SK-N-SH (cell line): ENCODE data around the gene RABGAP1L. TPM values are rescaled to one million over a fixed set of nuclear protein-coding genes. Genes with fewer than 3 reads are reported as not detected.

ENCODE experiments used
- CTCF ChIA-PET: fragments of 300-600, 350-600 bp; formaldehyde crosslinking; extraction: SDS; loops from one replicate; lab custom pipeline; 2021; lab: Yijun Ruan, JAX
- POLR2A ChIA-PET: fragments of 350-600 bp; sonication (Branson Sonifier 250); formaldehyde crosslinking; extraction: SDS; loops from one replicate; lab custom pipeline; 2020; ENCODE audit warnings: antibody characterized with exemption, inconsistent platforms; lab: Yijun Ruan, JAX
- DNase-seq: peaks from one replicate; pipeline ENCODE4 v3.0.0; 2012
- H2AFZ ChIP-seq: fragments of 200-600 bp; sonication (generic); 2 replicates; pipeline ENCODE4 v1.8.1; 2016; ENCODE audit warnings: antibody characterized with exemption, mild to moderate bottlenecking, low read depth
- H3F3A ChIP-seq: fragments of 200-600 bp; sonication (generic); replicated peaks from 2 replicates; pipeline ENCODE3; 2016; ENCODE audit warnings: antibody characterized with exemption, mild to moderate bottlenecking; ENCODE audit not compliant: insufficient read depth
- H3K27ac ChIP-seq, 2 experiments: fragments of 200-500 bp in 1 of 2; fragments of 200-600 bp in 1 of 2; sonication (Bioruptor generic) in 1 of 2; sonication (generic), shearing (Covaris generic) in 1 of 2; 2 replicates each; pipeline versions ENCODE4 v1.5.1 to v1.6.1; 2014 to 2016; ENCODE audit warnings: low read depth in 2 of 2, inconsistent platforms in 1 of 2, low read length in 1 of 2, mild to moderate bottlenecking in 1 of 2, mixed read lengths in 1 of 2
- H3K27me3 ChIP-seq: fragments of 200-600 bp; sonication (generic), shearing (Covaris generic); 2 replicates; pipeline ENCODE4 v1.6.1; 2016; ENCODE audit warnings: mixed run types; ENCODE audit not compliant: insufficient read depth
- H3K36me3 ChIP-seq, 2 experiments: fragments of 200-500 bp in 1 of 2; fragments of 200-600 bp in 1 of 2; sonication (Bioruptor generic) in 1 of 2; sonication (generic) in 1 of 2; replicated peaks in 1 of 2; 2 replicates each; pipeline versions ENCODE3 to v1.5.1; 2014 to 2016; ENCODE audit warnings: low read length in 1 of 2, mild to moderate bottlenecking in 1 of 2; ENCODE audit not compliant: insufficient read depth in 2 of 2, control insufficient read depth in 1 of 2
- H3K4me1 ChIP-seq, 2 experiments: fragments of 200-500 bp in 1 of 2; fragments of 200-600 bp in 1 of 2; sonication (Bioruptor generic) in 1 of 2; sonication (generic), shearing (Covaris generic) in 1 of 2; 2 replicates each; pipeline versions ENCODE4 v1.5.1 to v1.6.1; 2014 to 2016; ENCODE audit warnings: low read depth in 1 of 2, low read length in 1 of 2, mixed run types in 1 of 2; ENCODE audit not compliant: insufficient read depth in 2 of 2, control insufficient read depth in 1 of 2
- H3K4me2 ChIP-seq: fragments of 200-600 bp; sonication (generic), shearing (Covaris generic); 2 replicates; pipeline ENCODE4 v1.6.1; 2017; ENCODE audit warnings: mixed run types
- H3K4me3 ChIP-seq, 2 experiments: fragments of 200-500 bp in 1 of 2; fragments of 200-600 bp in 1 of 2; sonication (Bioruptor generic) in 1 of 2; sonication (generic), shearing (Covaris generic) in 1 of 2; 2 replicates each; pipeline versions ENCODE4 v1.5.1 to v1.8.1; 2014 to 2016; ENCODE audit warnings: low read depth in 2 of 2, inconsistent platforms in 1 of 2, low read length in 1 of 2, mild to moderate bottlenecking in 1 of 2, mixed read lengths in 1 of 2, moderate library complexity in 1 of 2
- H3K79me2 ChIP-seq: fragments of 200-600 bp; sonication (generic); 2 replicates; pipeline ENCODE4 v1.8.1; 2017; ENCODE audit warnings: mild to moderate bottlenecking; ENCODE audit not compliant: insufficient read depth
- H3K9ac ChIP-seq: fragments of 200-600 bp; sonication (generic); 2 replicates; pipeline ENCODE4 v1.6.1; 2017; ENCODE audit warnings: mixed run types
- H3K9me2 ChIP-seq: fragments of 200-600 bp; sonication (generic); 2 replicates; pipeline ENCODE4 v1.6.1; 2017; ENCODE audit warnings: mixed run types
- H3K9me3 ChIP-seq: fragments of 200-600 bp; sonication (generic); 2 replicates; pipeline ENCODE4 v1.6.1; 2017; ENCODE audit warnings: mixed run types, mild to moderate bottlenecking, moderate library complexity
- H4K20me1 ChIP-seq: fragments of 200-600 bp; sonication (generic); 2 replicates; pipeline ENCODE4 v1.6.1; 2017; ENCODE audit warnings: mild to moderate bottlenecking, mixed run types; ENCODE audit not compliant: insufficient read depth
- CHD2 ChIP-seq: fragments of 150-350 bp; IDR thresholded peaks from 2 replicates; pipeline ENCODE4 v1.6.1; 2018; ENCODE audit warnings: low read length; ENCODE audit not compliant: partially characterized antibody
- CTCF ChIP-seq: fragments of 200-600 bp; sonication (generic); IDR thresholded peaks from 2 replicates; pipeline ENCODE4 v1.6.1; 2017; ENCODE audit warnings: antibody characterized with exemption, mild to moderate bottlenecking, moderate library complexity
- EP300 ChIP-seq, 2 experiments: IDR thresholded peaks; 2 replicates each; pipeline versions ENCODE4 v1.4.0 to v1.6.1; 2012; ENCODE audit warnings: borderline replicate concordance in 1 of 2, low read depth in 1 of 2, low read length in 1 of 2
- FOSL2 ChIP-seq: IDR thresholded peaks from 2 replicates; pipeline ENCODE4 v1.4.0; 2012; ENCODE audit warnings: low read depth, mild to moderate bottlenecking, moderate library complexity, borderline replicate concordance
- GABPA ChIP-seq: IDR thresholded peaks from 2 replicates; pipeline ENCODE4 v1.4.0; 2012; ENCODE audit warnings: low read depth, mild to moderate bottlenecking
- GATA2 ChIP-seq: sonication (generic); formaldehyde crosslinking; IDR thresholded peaks from 2 replicates; pipeline ENCODE4 v1.5.0; 2020; ENCODE audit warnings: mild to moderate bottlenecking, missing genetic modification reagents
- MEF2A ChIP-seq: IDR thresholded peaks from 2 replicates; pipeline ENCODE4 v1.4.0; 2012; ENCODE audit warnings: low read depth, borderline replicate concordance
- MXI1 ChIP-seq: IDR thresholded peaks from 2 replicates; pipeline ENCODE4 v1.6.1; 2012; ENCODE audit warnings: mild to moderate bottlenecking, low read depth, low read length, improper control_type of control experiment
- NRF1 ChIP-seq: IDR thresholded peaks from 2 replicates; pipeline ENCODE4 v1.6.1; 2012; ENCODE audit warnings: low read depth, mild to moderate bottlenecking, low read length
- POLR2AphosphoS5 ChIP-seq: IDR thresholded peaks from 2 replicates; pipeline ENCODE4 v1.6.1; 2012; ENCODE audit warnings: low read depth, low read length
- RCOR1 ChIP-seq: fragments of 150-350 bp; IDR thresholded peaks from 2 replicates; pipeline ENCODE4 v1.6.1; 2017; ENCODE audit warnings: antibody characterized with exemption, low read length
- RFX5 ChIP-seq: IDR thresholded peaks from 2 replicates; pipeline ENCODE4 v1.6.1; 2012; ENCODE audit warnings: mild to moderate bottlenecking, improper control_type of control experiment, low read length
- RXRA ChIP-seq: IDR thresholded peaks from 2 replicates; pipeline ENCODE4 v1.4.0; 2012; ENCODE audit warnings: low read depth, mild to moderate bottlenecking, borderline replicate concordance
- SIN3A ChIP-seq: IDR thresholded peaks from 2 replicates; pipeline ENCODE4 v1.6.1; 2012; ENCODE audit warnings: low read depth, mild to moderate bottlenecking, low read length, moderate library complexity, borderline replicate concordance
- SMC3 ChIP-seq: IDR thresholded peaks from 2 replicates; pipeline ENCODE4 v1.6.1; 2012; ENCODE audit warnings: low read depth, low read length, improper control_type of control experiment
- TAF1 ChIP-seq: IDR thresholded peaks from 2 replicates; pipeline ENCODE4 v1.6.1; 2012; ENCODE audit warnings: low read depth, mild to moderate bottlenecking, low read length, moderate library complexity, borderline replicate concordance
- TCF12 ChIP-seq: IDR thresholded peaks from 2 replicates; pipeline ENCODE4 v1.4.0; 2012
- TEAD4 ChIP-seq: IDR thresholded peaks from 2 replicates; pipeline ENCODE4 v1.4.0; 2012; ENCODE audit warnings: mild to moderate bottlenecking, borderline replicate concordance; ENCODE audit not compliant: insufficient read depth
- USF1 ChIP-seq: IDR thresholded peaks from 2 replicates; pipeline ENCODE4 v1.4.0; 2012; ENCODE audit warnings: low read depth, borderline replicate concordance
- USF2 ChIP-seq: fragments of 150-350 bp; IDR thresholded peaks from 2 replicates; pipeline ENCODE4 v1.6.1; 2017; ENCODE audit warnings: antibody characterized with exemption, low read length, low read depth, borderline replicate concordance
- YY1 ChIP-seq: IDR thresholded peaks from 2 replicates; pipeline ENCODE4 v1.4.0; 2012; ENCODE audit warnings: low read depth, mild to moderate bottlenecking
- WGBS: methylation state at CpG from one replicate; pipeline ENCODE4 v1.1.6; 2017; ENCODE audit warnings: low lambda C conversion rate; 5-methylcytosine and 5-hydroxymethylcytosine counted together
- polyA plus RNA-seq, 3 experiments: library from polyadenylated mRNA; depleted of rRNA; stranded (reverse); fragments of >200 nt; gene quantifications; 2 replicates each; pipeline ENCODE4 v1.2.3, GENCODE V29; 2012
- TF ChIP-seq, protein P1 (sequence below): IDR thresholded peaks from 2 replicates; pipeline ENCODE4 v1.4.0; 2012; ENCODE audit warnings: low read depth
- TF ChIP-seq, protein P2 (sequence below): IDR thresholded peaks from 2 replicates; pipeline ENCODE4; 2012

The RABGAP1L gene
- polyA plus RNA-seq, 1 of the 3 experiments (the other 2 are of a cell fraction): 7.2 TPM

GRCh38 chr1:174221681-174222080 lies 62.4 kb downstream of the RABGAP1L start:
- no peak for DNase-seq
- Histone ChIP-seq H3K9ac (no peak overlapping the region), H4K20me1 (peaks cover 6% of the 10 kb centered on the region; the same call in 1 of the 2 replicates), H3K4me1 (no peaks in the 10 kb centered on the region; a peak in 1 of 4 replicates), H2AFZ (no peak overlapping the region), H3K4me3 (no peak overlapping the region), H3F3A (no peaks in the 10 kb centered on the region), H3K9me2 (no peaks in the 10 kb centered on the region), H3K4me2 (no peak overlapping the region), H3K9me3 (peaks cover 5% of the 10 kb centered on the region; the same call in 1 of the 2 replicates), H3K27me3 (no peaks in the 10 kb centered on the region), H3K27ac (no peak overlapping the region), H3K79me2 (peaks cover 3% of the 10 kb centered on the region; the same call in 1 of the 2 replicates), H3K36me3 (peaks cover 6 to 10% of the 10 kb centered on the region in 2 experiments)
- TF ChIP-seq MEF2A: no peak
- no peak for TF ChIP-seq MXI1
- TF ChIP-seq NRF1: no peak
- no peak for TF ChIP-seq RFX5
- POLR2A ChIA-PET: no interaction called here
- CTCF ChIA-PET: interaction anchor here (1.4 kb wide), 1 partner anchor 518 kb away, joined by 4 read pairs; no protein-coding TSS in a partner anchor
- WGBS: 77% methylated on average over 2 of the region's 2 CpGs

DNA sequence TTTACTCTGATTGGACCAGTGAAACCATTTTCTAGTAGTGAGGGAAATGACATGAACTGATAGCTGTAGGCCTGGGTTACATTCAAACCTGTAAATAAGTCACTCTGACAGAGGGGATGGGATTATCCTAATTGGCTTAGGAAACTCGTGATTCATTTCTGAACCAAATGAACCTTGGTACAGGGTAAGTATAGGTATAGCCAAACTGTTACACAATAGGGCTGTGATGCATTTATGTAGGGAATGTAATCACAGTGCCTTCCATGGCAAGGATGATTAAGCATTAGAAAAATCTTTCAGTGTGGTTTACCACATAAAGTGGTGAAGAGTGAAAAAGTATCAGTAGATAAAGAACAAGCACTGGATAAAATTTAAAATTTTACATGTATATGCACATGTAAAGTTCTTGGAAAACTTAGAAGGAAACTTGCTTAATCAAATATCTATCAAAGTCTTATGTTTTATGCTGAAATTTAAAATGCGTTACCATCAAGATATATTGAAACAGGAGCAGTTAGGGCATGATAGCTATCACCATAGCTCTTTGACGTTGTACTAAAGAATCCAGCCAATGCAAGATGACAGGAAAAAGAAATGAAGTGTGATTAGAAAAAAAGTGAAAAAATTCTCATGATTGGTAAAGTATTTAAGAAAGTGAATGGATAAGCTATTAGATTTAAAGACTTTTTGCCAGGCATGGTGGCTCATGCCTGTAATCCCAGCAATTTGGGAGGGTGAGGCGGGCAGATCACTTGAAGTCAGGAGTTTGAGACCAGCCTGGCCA lies 63.0 kb downstream of the RABGAP1L start:
- ChIA-PET POLR2A (no interaction called here), CTCF (interaction anchor here (1.4 kb wide), 1 partner anchor 517 kb away, joined by 4 read pairs; no protein-coding TSS in a partner anchor)
- Histone ChIP-seq H3K9me3 (peaks cover 5% of the 10 kb centered on the region; the same call in 1 of the 2 replicates), H3K4me2 (no peak overlapping the region), H3F3A (no peaks in the 10 kb centered on the region), H3K79me2 (peaks cover 3% of the 10 kb centered on the region; the same call in 1 of the 2 replicates), H3K27me3 (no peaks in the 10 kb centered on the region), H2AFZ (no peak overlapping the region), H4K20me1 (peaks cover 6% of the 10 kb centered on the region; the same call in 1 of the 2 replicates), H3K4me3 (no peak overlapping the region), H3K9me2 (no peaks in the 10 kb centered on the region), H3K4me1 (no peaks in the 10 kb centered on the region; a peak in 1 of 4 replicates), H3K36me3 (peaks cover 6 to 10% of the 10 kb centered on the region in 2 experiments), H3K9ac (no peak overlapping the region), H3K27ac (no peak overlapping the region)
- TF ChIP-seq EP300 (IDR thresholded peaks at IDR 0.05; ENCODE audit: borderline replicate concordance in 1 of 2, low read depth in 1 of 2, low read length in 1 of 2) (no peak), POLR2AphosphoS5 (no peak), GATA2 (CRISPR knock-in tag) (no peak), TEAD4 (no peak), RFX5 (no peak), TAF1 (no peak), YY1 (no peak), TCF12 (no peak), SMC3 (no peak), RCOR1 (no peak), USF1 (no peak), RXRA (no peak), GABPA (no peak), FOSL2 (no peak), CTCF (no peak), CHD2 (no peak), USF2 (no peak), SIN3A (no peak)
- TF ChIP-seq, protein P1, sequence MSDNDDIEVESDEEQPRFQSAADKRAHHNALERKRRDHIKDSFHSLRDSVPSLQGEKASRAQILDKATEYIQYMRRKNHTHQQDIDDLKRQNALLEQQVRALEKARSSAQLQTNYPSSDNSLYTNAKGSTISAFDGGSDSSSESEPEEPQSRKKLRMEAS: no peak
- TF ChIP-seq, protein P2, sequence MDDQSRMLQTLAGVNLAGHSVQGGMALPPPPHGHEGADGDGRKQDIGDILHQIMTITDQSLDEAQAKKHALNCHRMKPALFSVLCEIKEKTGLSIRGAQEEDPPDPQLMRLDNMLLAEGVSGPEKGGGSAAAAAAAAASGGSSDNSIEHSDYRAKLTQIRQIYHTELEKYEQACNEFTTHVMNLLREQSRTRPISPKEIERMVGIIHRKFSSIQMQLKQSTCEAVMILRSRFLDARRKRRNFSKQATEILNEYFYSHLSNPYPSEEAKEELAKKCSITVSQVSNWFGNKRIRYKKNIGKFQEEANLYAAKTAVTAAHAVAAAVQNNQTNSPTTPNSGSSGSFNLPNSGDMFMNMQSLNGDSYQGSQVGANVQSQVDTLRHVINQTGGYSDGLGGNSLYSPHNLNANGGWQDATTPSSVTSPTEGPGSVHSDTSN: no peak
- DNase-seq: no peak
- 88% methylated on average over 4 of the region's 4 CpGs for WGBS
